ENCODE measurements around the gene CD247. TPM values are rescaled to one million over a fixed set of nuclear protein-coding genes. Genes with fewer than 3 reads are reported as not detected.

Gene CD247
- total and polyA plus RNA-seq, 10 of the 15 experiments (the other 5 are each of a cell fraction or from before 2014, with no cell fraction given) = 0.10 to 0.77 (median 0.30) TPM

DNA sequence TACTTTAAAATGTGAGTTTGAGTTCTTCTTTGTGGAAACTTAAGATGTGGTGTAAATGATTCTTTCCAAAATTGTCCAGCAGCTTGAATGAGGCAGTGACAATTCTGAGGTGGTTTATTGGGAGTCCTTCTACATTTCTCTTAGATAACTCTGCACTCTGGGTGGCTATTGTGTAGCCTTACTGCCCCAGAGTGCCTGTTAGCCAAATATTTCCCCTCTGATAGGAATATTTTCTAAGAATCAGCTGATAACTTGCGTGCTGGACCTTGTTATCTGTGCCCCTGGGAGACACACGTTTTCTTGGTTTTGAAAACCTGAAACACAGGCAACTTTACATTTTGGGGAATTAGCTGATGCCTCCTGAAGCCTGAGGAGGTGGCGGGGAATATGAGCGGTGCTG, 91.6 kb downstream of the CD247 start:
- no peak overlapping the region for H3K4me3 ChIP-seq
- ChIA-PET RAD21 (ENCODE audit: unreplicated experiment) (no interaction called here), POLR2A (no interaction called here), CTCF (interaction anchor here (1.3 to 3.4 kb wide), 3 partner anchors 15 to 368 kb away, joined by 3 to 13 read pairs (median 9); no protein-coding TSS in a partner anchor), SMC1A (ENCODE audit: uncharacterized antibody, unreplicated experiment) (interaction anchor here (1.2 kb wide), 2 partner anchors 14 to 163 kb away, joined by 3 read pairs; no protein-coding TSS in a partner anchor)
- no peak for FAIRE-seq
- H3K36me3 ChIP-seq (ENCODE audit: control insufficient read depth in 2 of 2, insufficient read depth in 2 of 2, low read length in 1 of 2) = peaks cover 0 to 5% of the 10 kb centered on the region in 2 experiments; a peak in 3 of 4 replicates
- no peak overlapping the region for H3K4me2 ChIP-seq (ENCODE audit: control insufficient read depth, insufficient read depth)
- TF ChIP-seq SPI1 (IDR thresholded peaks at IDR 0.05; ENCODE audit: borderline replicate concordance, insufficient read depth, low read depth, low read length) (no peak), WRNIP1 (IDR thresholded peaks at IDR 0.05; ENCODE audit: borderline replicate concordance, low read depth, low read length) (no peak), NR2F1 (conservative IDR thresholded peaks at IDR 0.05) (no peak), NBN (IDR thresholded peaks at IDR 0.05) (no peak), RBBP5 (conservative IDR thresholded peaks at IDR 0.05) (no peak), KAT2A (conservative IDR thresholded peaks at IDR 0.05; ENCODE audit: control insufficient read depth, low read depth, low read length) (no peak), RAD51 (IDR thresholded peaks at IDR 0.05) (no peak), CHD2 (IDR thresholded peaks at IDR 0.05; ENCODE audit: borderline replicate concordance, low read depth, low read length) (no peak), HCFC1 (IDR thresholded peaks at IDR 0.05; ENCODE audit: low read length) (no peak)
- TF ChIP-seq, protein P1, sequence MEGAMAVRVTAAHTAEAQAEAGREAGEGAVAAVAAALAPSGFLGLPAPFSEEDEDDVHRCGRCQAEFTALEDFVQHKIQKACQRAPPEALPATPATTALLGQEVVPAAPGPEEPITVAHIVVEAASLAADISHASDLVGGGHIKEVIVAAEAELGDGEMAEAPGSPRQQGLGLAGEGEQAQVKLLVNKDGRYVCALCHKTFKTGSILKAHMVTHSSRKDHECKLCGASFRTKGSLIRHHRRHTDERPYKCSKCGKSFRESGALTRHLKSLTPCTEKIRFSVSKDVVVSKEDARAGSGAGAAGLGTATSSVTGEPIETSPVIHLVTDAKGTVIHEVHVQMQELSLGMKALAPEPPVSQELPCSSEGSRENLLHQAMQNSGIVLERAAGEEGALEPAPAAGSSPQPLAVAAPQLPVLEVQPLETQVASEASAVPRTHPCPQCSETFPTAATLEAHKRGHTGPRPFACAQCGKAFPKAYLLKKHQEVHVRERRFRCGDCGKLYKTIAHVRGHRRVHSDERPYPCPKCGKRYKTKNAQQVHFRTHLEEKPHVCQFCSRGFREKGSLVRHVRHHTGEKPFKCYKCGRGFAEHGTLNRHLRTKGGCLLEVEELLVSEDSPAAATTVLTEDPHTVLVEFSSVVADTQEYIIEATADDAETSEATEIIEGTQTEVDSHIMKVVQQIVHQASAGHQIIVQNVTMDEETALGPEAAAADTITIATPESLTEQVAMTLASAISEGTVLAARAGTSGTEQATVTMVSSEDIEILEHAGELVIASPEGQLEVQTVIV (IDR thresholded peaks at IDR 0.05; ENCODE audit: borderline replicate concordance, partially characterized antibody) = no peak
- no peaks in the 10 kb centered on the region for H3K79me2 ChIP-seq (ENCODE audit: control insufficient read depth, insufficient read depth, low read length)
- no peak for ATAC-seq
- 87% methylated on average over 4 of the region's 4 CpGs for WGBS (ENCODE audit: insufficient coverage, insufficient replicate concordance, low lambda C conversion rate, missing lambda C conversion rate)
- H3K27me3 ChIP-seq (replicated peaks in 1 of 2; ENCODE audit: control insufficient read depth in 2 of 2, insufficient read depth in 2 of 2, low read length in 1 of 2) = no peaks in the 10 kb centered on the region
- no peak overlapping the region for H3K27ac ChIP-seq (ENCODE audit: control insufficient read depth, insufficient read depth)
- H3K9me3 ChIP-seq (replicated peaks; ENCODE audit: control insufficient read depth, insufficient read depth, low read length) = no peaks in the 10 kb centered on the region
- in situ Hi-C loops (cut with MboI) (no loop called here), intact Hi-C loops (cut with micrococcal nuclease; ENCODE audit: unreplicated experiment) (no loop called here)
- BruUV-seq (replicated peaks) = no TSS peak
- H3K9ac ChIP-seq (ENCODE audit: control insufficient read depth, insufficient read depth, low read length) = no peak overlapping the region
- no peak for DNase-seq (ENCODE audit: low read depth, low spot score)
- no peaks in the 10 kb centered on the region for H4K20me1 ChIP-seq (ENCODE audit: control insufficient read depth, insufficient read depth)
- H2AFZ ChIP-seq (ENCODE audit: control insufficient read depth, low read depth, low read length) = no peak overlapping the region
- peaks cover 21% of the 10 kb centered on the region for H3K4me1 ChIP-seq (ENCODE audit: control insufficient read depth, insufficient read depth, low read length)
